ENCODE results near the gene ICAM1. TPM values are rescaled to one million over a fixed set of nuclear protein-coding genes. Genes with fewer than 3 reads are reported as not detected.

The ICAM1 gene
- total RNA-seq, 1 donor, result 6.5 TPM

DNA sequence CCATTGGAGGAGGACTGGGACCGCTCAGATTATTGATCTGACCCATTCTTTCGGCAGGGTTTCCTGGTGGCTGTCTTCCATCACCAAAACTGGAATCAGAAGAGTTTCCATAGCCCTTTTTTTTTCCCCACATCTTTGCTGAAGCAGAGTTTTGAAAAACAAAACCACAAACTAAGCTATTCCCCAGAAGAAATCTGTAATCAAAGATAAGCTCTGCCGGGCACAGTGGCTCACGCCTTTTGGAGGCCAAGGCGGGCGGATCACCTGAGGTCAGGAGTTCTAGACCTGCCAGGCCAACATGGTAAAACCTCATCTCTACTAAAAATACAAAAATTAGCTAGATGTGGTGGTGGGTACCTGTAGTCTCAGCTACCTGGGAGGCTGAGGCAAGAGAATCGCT lies 4.2 kb upstream of the ICAM1 start:
- H3K4me3 ChIP-seq (ENCODE audit: low read depth, low read length), result no peak overlapping the region
- no peak for DNase-seq (ENCODE audit: low read depth)
- no peak for TF ChIP-seq CTCF (IDR thresholded peaks at IDR 0.05; ENCODE audit: insufficient read depth, low read length)

GRCh38 chr19:10268071-10268470 lies 2.8 kb upstream of the ICAM1 start:
- TF ChIP-seq CTCF (IDR thresholded peaks at IDR 0.05; ENCODE audit: insufficient read depth, low read length), result no peak
- H3K4me3 ChIP-seq (ENCODE audit: low read depth, low read length), result no peak overlapping the region
- no peak for DNase-seq (ENCODE audit: low read depth)

DNA sequence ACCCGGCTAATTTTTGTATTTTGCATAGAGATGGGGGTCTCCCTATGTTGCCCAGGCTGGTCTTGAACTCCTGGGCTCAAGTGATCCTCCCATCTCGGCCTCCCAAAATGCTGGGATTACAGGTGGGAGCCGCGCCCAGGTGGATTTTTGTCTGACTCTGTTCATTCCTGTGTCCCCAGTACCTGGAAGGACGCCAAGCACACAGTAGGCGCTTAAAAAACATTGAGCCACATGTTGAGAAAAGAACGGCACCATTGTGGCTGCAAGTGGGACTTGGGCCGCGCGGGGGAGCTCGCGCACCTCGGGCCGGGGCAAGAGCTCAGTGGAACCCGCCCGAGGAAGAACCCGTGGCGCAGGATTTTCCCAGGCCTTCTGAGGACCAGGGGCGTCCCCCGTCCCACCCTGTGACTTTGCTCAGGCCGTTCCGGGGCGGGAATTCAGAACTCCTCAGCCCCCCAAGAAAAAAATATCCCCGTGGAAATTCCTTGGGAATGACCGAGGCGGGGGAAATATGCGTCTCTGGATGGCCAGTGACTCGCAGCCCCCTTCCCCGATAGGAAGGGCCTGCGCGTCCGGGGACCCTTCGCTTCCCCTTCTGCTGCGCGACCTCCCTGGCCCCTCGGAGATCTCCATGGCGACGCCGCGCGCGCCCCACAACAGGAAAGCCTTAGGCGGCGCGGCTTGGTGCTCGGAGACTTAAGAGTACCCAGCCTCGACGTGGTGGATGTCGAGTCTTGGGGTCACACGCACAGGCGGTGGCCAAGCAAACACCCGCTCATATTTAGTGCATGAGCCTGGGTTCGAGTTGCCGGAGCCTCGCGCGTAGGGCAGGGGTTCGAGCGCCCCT lies 1.4 kb upstream of the ICAM1 start:
- DNase-seq (ENCODE audit: low read depth), result peak; percentile 73
- peak overlapping the region; percentile 13 for H3K4me3 ChIP-seq (ENCODE audit: low read depth, low read length)
- peak; percentile 95 for TF ChIP-seq CTCF (IDR thresholded peaks at IDR 0.05; ENCODE audit: insufficient read depth, low read length)

DNA sequence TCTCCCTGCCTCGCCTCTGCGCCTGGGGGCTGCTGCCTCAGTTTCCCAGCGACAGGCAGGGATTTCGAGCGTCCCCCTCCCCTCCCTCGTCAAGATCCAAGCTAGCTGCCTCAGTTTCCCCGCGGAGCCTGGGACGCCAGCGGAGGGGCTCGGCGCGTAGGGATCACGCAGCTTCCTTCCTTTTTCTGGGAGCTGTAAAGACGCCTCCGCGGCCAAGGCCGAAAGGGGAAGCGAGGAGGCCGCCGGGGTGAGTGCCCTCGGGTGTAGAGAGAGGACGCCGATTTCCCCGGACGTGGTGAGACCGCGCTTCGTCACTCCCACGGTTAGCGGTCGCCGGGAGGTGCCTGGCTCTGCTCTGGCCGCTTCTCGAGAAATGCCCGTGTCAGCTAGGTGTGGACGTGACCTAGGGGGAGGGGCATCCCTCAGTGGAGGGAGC lies 722 bp upstream of the ICAM1 start:
- no peak for DNase-seq (ENCODE audit: low read depth)
- H3K4me3 ChIP-seq (ENCODE audit: low read depth, low read length), result peak overlapping the region; percentile 69
- no peak for TF ChIP-seq CTCF (IDR thresholded peaks at IDR 0.05; ENCODE audit: insufficient read depth, low read length)

GRCh38 chr19:10271543-10272086 lies 695 bp downstream of the ICAM1 start:
- peak overlapping the region; percentile 69 for H3K4me3 ChIP-seq (ENCODE audit: low read depth, low read length)
- DNase-seq (ENCODE audit: low read depth), result peak; percentile 37
- TF ChIP-seq CTCF (IDR thresholded peaks at IDR 0.05; ENCODE audit: insufficient read depth, low read length), result no peak

DNA sequence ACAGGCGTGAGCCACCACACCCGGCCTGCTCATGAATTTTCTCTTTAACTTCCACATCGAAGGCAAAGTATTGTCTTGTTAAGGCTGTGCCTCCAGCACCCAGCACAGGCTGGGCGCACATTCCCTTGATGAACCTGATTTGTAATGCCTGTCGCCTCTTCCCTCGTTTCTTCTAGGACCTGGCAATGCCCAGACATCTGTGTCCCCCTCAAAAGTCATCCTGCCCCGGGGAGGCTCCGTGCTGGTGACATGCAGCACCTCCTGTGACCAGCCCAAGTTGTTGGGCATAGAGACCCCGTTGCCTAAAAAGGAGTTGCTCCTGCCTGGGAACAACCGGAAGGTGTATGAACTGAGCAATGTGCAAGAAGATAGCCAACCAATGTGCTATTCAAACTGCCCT lies 3.7 kb downstream of the ICAM1 start:
- TF ChIP-seq CTCF (IDR thresholded peaks at IDR 0.05; ENCODE audit: insufficient read depth, low read length), result no peak
- DNase-seq (ENCODE audit: low read depth), result no peak
- H3K4me3 ChIP-seq (ENCODE audit: low read depth, low read length), result no peak overlapping the region
